K562 (cell line): Measurements from ENCODE around the gene PTCH2. TPM values are rescaled to one million over a fixed set of nuclear protein-coding genes. Genes with fewer than 3 reads are reported as not detected.

ENCODE experiments used
- BRD9 ChIP-seq: fragments of 450-650 bp; IDR thresholded peaks from 2 replicates; pipeline ENCODE4 v1.6.1; 2018; ENCODE audit warnings: low read depth; ENCODE audit not compliant: partially characterized antibody
- NFE2 ChIP-seq: IDR thresholded peaks from 2 replicates; pipeline ENCODE4 v1.6.1; 2014; ENCODE audit warnings: antibody characterized with exemption, low read depth
- POLR3A ChIP-seq: IDR thresholded peaks from 2 replicates; pipeline ENCODE4 v1.6.1; 2011; ENCODE audit warnings: borderline replicate concordance, mild to moderate bottlenecking, moderate library complexity; ENCODE audit not compliant: insufficient read length, insufficient read depth; ENCODE audit errors: extremely low read depth
- RB1 ChIP-seq: fragments of 450-650 bp; IDR thresholded peaks from 2 replicates; pipeline ENCODE4 v1.6.1; 2017; ENCODE audit warnings: low read depth, mild to moderate bottlenecking
- RBM39 ChIP-seq: fragments of 200-400 bp; formaldehyde crosslinking; optimal IDR thresholded peaks from 2 replicates; pipeline ENCODE3; 2018; ENCODE audit warnings: low read depth, low read length
- SNIP1 ChIP-seq: fragments of 450-650 bp; IDR thresholded peaks from 2 replicates; pipeline ENCODE4 v1.7.1; 2017; ENCODE audit warnings: low read depth, mild to moderate bottlenecking
- TAF15 ChIP-seq: fragments of 200-400 bp; formaldehyde crosslinking; IDR thresholded peaks from 2 replicates; pipeline ENCODE4 v1.6.1; 2017; ENCODE audit warnings: mild to moderate bottlenecking, low read depth, low read length, moderate library complexity
- WHSC1 ChIP-seq: IDR thresholded peaks from one replicate; pipeline ENCODE4 v1.6.1; 2012; ENCODE audit warnings: low read length, control low read depth, inconsistent platforms
- ZBTB7A ChIP-seq: IDR thresholded peaks from 2 replicates; pipeline ENCODE4 v1.6.1; 2011; ENCODE audit warnings: low read depth, mild to moderate bottlenecking, low read length, moderate library complexity, borderline replicate concordance; ENCODE audit not compliant: control insufficient read depth
- polyA plus RNA-seq, 8 experiments: library from polyadenylated mRNA; depleted of rRNA in 4 of 8; stranded (reverse) in 5 of 8; unstranded in 3 of 8; fragments of >200 nt; fragmentation: Nextera tagmentation in 2 of 8; fragmentation: Illumina TruSeq in 1 of 8; extraction: Ambion mirVana in 2 of 8; extraction: Trizol in 1 of 8; gene quantifications; 2 replicates each; pipeline versions ENCODE4 v1.2.1 to v1.2.3, GENCODE V29; 2011 to 2014; ENCODE audit warnings: inconsistent platforms in 1 of 8, missing spikeins in 1 of 8
- total RNA-seq, 7 experiments: library from RNA; depleted of rRNA in 6 of 7; stranded (reverse); fragments of >200 nt in 6 of 7; fragmentation: Illumina TruSeq in 2 of 7; extraction: Trizol in 2 of 7; gene quantifications; 2 replicates each; pipeline versions ENCODE4 v1.2.1 to v1.2.3, GENCODE V29; 2011 to 2021; ENCODE audit warnings: low replicate concordance in 1 of 7
- TF ChIP-seq, protein P1 (sequence below): sonication (generic); formaldehyde crosslinking; IDR thresholded peaks from 2 replicates; pipeline ENCODE4 v1.8.0; 2022; ENCODE audit warnings: mild to moderate bottlenecking, missing genetic modification reagents
- TF ChIP-seq, protein P2 (sequence below): fragments of 200-800 bp; sonication (Bioruptor generic); IDR thresholded peaks from 2 replicates; pipeline ENCODE4 v1.6.1; 2017; ENCODE audit warnings: missing genetic modification characterization, missing compliant biosample characterization
- TF ChIP-seq, protein P3 (sequence below): fragments of 450-650 bp; IDR thresholded peaks from 2 replicates; pipeline ENCODE4 v1.6.1; 2016; ENCODE audit warnings: low read depth

The PTCH2 gene
- total and polyA plus RNA-seq, 9 of the 15 experiments (the other 6 are each of a cell fraction or from before 2014, with no cell fraction given), result 0.15 to 27.3 (median 0.48) TPM; not detected in 1

DNA sequence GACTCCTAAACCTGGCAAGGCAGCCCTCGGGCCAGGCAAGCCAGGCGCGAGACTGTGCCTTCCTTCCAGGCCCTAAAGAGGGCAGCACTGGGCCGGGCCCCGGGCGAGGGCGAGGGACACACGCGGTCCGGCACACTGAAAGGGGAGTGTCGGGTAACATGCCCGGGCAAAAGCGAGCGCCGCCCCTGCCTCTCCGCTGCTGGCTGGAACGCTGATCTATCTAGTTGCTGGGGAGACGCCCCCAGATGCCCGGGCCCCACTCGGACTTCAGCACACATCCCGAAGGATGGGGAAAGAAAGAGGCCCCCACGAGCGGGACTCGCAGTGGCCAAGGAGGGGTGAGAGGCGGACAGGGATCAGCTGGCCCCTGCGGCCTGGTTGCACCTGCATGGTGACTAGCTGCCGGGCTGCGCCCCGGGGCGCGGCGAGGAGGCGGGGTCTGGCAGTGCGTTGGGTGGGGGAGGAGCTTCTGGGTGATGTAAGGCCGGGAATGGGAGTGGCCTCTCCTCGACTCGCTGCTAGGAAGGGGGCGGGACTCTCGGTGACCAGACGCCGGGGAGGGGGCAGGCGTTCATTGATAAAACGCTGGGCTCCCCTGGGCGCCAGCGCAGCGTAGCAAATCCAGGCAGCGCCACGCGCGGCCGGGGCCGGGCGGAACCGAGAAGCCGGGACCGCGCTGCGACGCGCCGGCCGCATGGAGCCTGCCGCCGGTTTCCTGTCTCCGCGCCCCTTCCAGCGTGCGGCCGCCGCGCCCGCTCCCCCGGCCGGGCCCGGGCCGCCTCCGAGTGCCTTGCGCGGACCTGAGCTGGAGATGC, 43.1 kb downstream of the PTCH2 start, which contains the start of gene PLK3 (continued):
- TF ChIP-seq RB1, result peak; percentile 94
- TF ChIP-seq SNIP1, result no peak
- no peak; the same call in 1 of the 2 replicates for TF ChIP-seq ZBTB7A
- no peak for TF ChIP-seq WHSC1
- TF ChIP-seq POLR3A, result no peak
- peak; percentile 93 for TF ChIP-seq BRD9
- TF ChIP-seq, protein P1, sequence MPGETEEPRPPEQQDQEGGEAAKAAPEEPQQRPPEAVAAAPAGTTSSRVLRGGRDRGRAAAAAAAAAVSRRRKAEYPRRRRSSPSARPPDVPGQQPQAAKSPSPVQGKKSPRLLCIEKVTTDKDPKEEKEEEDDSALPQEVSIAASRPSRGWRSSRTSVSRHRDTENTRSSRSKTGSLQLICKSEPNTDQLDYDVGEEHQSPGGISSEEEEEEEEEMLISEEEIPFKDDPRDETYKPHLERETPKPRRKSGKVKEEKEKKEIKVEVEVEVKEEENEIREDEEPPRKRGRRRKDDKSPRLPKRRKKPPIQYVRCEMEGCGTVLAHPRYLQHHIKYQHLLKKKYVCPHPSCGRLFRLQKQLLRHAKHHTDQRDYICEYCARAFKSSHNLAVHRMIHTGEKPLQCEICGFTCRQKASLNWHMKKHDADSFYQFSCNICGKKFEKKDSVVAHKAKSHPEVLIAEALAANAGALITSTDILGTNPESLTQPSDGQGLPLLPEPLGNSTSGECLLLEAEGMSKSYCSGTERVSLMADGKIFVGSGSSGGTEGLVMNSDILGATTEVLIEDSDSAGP (CRISPR knock-in tag), result no peak
- TF ChIP-seq, protein P2, sequence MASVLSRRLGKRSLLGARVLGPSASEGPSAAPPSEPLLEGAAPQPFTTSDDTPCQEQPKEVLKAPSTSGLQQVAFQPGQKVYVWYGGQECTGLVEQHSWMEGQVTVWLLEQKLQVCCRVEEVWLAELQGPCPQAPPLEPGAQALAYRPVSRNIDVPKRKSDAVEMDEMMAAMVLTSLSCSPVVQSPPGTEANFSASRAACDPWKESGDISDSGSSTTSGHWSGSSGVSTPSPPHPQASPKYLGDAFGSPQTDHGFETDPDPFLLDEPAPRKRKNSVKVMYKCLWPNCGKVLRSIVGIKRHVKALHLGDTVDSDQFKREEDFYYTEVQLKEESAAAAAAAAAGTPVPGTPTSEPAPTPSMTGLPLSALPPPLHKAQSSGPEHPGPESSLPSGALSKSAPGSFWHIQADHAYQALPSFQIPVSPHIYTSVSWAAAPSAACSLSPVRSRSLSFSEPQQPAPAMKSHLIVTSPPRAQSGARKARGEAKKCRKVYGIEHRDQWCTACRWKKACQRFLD, result peak; percentile 67; the same call in 1 of the 2 replicates
- TF ChIP-seq TAF15, result no peak
- TF ChIP-seq RBM39, result no peak
- 0 out of 2 replicates have a peak, but pooled peaks have one; percentile 21 for TF ChIP-seq NFE2
- TF ChIP-seq, protein P3, sequence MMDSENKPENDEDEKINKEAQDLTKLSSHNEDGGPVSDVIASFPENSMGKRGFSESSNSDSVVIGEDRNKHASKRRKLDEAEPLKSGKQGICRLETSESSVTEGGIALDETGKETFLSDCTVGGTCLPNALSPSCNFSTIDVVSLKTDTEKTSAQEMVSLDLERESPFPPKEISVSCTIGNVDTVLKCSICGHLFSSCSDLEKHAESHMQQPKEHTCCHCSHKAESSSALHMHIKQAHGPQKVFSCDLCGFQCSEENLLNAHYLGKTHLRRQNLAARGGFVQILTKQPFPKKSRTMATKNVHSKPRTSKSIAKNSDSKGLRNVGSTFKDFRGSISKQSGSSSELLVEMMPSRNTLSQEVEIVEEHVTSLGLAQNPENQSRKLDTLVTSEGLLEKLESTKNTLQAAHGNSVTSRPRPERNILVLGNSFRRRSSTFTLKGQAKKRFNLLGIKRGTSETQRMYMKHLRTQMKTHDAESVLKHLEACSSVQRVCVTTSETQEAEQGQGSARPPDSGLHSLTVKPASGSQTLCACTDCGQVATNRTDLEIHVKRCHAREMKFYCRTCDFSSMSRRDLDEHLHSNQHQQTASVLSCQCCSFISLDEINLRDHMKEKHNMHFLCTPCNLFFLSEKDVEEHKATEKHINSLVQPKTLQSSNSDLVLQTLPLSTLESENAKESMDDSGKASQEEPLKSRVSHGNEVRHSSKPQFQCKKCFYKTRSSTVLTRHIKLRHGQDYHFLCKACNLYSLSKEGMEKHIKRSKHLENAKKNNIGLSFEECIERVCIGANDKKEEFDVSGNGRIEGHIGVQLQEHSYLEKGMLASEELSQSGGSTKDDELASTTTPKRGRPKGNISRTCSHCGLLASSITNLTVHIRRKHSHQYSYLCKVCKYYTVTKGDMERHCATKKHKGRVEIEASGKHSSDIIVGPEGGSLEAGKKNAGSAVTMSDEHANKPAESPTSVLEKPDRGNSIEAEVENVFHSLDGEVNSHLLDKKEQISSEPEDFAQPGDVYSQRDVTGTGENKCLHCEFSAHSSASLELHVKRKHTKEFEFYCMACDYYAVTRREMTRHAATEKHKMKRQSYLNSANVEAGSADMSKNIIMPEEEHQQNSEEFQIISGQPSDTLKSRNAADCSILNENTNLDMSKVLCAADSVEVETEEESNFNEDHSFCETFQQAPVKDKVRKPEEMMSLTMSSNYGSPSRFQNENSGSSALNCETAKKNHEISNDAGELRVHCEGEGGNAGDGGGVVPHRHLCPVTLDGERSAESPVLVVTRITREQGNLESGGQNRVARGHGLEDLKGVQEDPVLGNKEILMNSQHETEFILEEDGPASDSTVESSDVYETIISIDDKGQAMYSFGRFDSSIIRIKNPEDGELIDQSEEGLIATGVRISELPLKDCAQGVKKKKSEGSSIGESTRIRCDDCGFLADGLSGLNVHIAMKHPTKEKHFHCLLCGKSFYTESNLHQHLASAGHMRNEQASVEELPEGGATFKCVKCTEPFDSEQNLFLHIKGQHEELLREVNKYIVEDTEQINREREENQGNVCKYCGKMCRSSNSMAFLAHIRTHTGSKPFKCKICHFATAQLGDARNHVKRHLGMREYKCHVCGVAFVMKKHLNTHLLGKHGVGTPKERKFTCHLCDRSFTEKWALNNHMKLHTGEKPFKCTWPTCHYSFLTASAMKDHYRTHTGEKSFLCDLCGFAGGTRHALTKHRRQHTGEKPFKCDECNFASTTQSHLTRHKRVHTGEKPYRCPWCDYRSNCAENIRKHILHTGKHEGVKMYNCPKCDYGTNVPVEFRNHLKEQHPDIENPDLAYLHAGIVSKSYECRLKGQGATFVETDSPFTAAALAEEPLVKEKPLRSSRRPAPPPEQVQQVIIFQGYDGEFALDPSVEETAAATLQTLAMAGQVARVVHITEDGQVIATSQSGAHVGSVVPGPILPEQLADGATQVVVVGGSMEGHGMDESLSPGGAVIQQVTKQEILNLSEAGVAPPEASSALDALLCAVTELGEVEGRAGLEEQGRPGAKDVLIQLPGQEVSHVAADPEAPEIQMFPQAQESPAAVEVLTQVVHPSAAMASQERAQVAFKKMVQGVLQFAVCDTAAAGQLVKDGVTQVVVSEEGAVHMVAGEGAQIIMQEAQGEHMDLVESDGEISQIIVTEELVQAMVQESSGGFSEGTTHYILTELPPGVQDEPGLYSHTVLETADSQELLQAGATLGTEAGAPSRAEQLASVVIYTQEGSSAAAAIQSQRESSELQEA, result no peak; the same call in 1 of the 2 replicates
